D721Med (cell line): ENCODE results near the gene PELI1.
"Not testable (repeated sequence)": the region's sequence is repeated elsewhere in the genome, so short reads cannot be mapped to it uniquely, and the experiment has no call there.

Experiments
- DNase-seq: peaks from one replicate; pipeline ENCODE4 v3.0.0; 2011; ENCODE audit warnings: low spot score; ENCODE audit not compliant: insufficient read length
- FAIRE-seq: peaks from 2 replicates; lab custom pipeline; 2011; peaks lifted over from hg19 to GRCh38; lab: Jason Lieb, UNC
- CTCF ChIP-seq: IDR thresholded peaks from 2 replicates; pipeline ENCODE4 v1.5.1; 2012; ENCODE audit warnings: mild to moderate bottlenecking, control low read depth; ENCODE audit not compliant: insufficient read depth; ENCODE audit errors: missing control alignments

Gene PELI1

GRCh38 chr2:64105670-64106461, 38.4 kb downstream of the PELI1 start:
- DNase-seq (no peak), FAIRE-seq (no peak)
- no peak for TF ChIP-seq CTCF

GRCh38 chr2:64104933-64105332, 39.3 kb downstream of the PELI1 start:
- DNase-seq (no peak), FAIRE-seq (no peak)
- TF ChIP-seq CTCF, result no peak

GRCh38 chr2:64102736-64103135, 41.5 kb downstream of the PELI1 start:
- FAIRE-seq, DNase-seq: not testable (repeated sequence)

- FAIRE-seq (no peak), DNase-seq (no peak)
- no peak for TF ChIP-seq CTCF
Observed at GRCh38 chr2:64101141-64101591, 43.1 kb downstream of the PELI1 start.

GRCh38 chr2:64100584-64100983, 43.6 kb downstream of the PELI1 start:
- not testable (repeated sequence) for FAIRE-seq, DNase-seq

GRCh38 chr2:64094663-64095382, 49.4 kb downstream of the PELI1 start:
- TF ChIP-seq CTCF, result no peak
- FAIRE-seq, result no peak
- no peak for DNase-seq

GRCh38 chr2:64093341-64093740, 50.9 kb downstream of the PELI1 start:
- no peak for DNase-seq
- no peak for FAIRE-seq
- TF ChIP-seq CTCF, result no peak

GRCh38 chr2:64092502-64092901, 51.7 kb downstream of the PELI1 start:
- no peak for TF ChIP-seq CTCF
- DNase-seq (no peak), FAIRE-seq (no peak)
